Measurements from ENCODE around the gene MOSMO. TPM values are rescaled to one million over a fixed set of nuclear protein-coding genes. Genes with fewer than 3 reads are reported as not detected.
A peak's percentile ranks its signal among the peaks of the same experiment; 100 is the strongest.

MOSMO gene
- total and polyA plus RNA-seq, 9 of the 15 experiments (the other 6 are each of a cell fraction or from before 2014, with no cell fraction given) = 1.9 to 13.3 (median 7.7) TPM

DNA sequence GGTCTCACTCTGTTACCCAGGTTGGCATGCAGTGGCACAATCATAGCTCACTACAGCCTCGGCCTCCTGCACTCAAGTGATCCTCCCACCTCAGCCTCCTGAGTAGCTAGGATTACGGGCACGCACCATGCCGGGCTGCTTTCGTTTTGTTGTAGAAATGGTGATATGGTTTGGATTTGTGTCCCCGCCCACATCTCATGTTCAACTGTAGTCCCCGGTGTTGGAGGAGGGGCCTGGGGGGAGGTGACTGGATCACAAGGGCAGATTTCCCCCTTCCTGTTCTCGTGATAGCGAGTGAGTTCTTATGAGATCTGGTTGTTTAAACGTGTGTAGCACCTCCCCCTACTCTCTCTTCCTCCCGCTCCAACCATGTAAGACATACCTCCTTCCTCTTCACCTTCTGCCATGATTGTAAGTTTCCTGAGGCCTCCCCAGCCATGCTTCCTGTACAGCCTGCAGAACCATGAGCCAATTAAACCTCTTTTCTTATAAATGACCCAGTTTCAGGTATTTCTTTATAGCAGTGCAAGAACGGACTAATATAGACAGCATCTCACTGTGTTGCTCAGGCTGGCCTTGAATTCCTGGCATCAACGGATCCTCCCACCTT, 12.9 kb upstream of the MOSMO start (continued):
- TF ChIP-seq, protein P1, sequence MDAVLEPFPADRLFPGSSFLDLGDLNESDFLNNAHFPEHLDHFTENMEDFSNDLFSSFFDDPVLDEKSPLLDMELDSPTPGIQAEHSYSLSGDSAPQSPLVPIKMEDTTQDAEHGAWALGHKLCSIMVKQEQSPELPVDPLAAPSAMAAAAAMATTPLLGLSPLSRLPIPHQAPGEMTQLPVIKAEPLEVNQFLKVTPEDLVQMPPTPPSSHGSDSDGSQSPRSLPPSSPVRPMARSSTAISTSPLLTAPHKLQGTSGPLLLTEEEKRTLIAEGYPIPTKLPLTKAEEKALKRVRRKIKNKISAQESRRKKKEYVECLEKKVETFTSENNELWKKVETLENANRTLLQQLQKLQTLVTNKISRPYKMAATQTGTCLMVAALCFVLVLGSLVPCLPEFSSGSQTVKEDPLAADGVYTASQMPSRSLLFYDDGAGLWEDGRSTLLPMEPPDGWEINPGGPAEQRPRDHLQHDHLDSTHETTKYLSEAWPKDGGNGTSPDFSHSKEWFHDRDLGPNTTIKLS (IDR thresholded peaks at IDR 0.05; ENCODE audit: borderline replicate concordance, low read depth) = peak; percentile 74; the same call in 1 of the 2 replicates
- TF ChIP-seq ZNF551 (CRISPR knock-in tag; IDR thresholded peaks at IDR 0.05) = no peak
- TF ChIP-seq CXXC5 (CRISPR knock-in tag; IDR thresholded peaks at IDR 0.05) = peak; percentile 47; the same call in 1 of the 2 replicates
- TF ChIP-seq RBM25 (IDR thresholded peaks at IDR 0.05; ENCODE audit: low read depth, low read length, severe bottlenecking) = peak; percentile 62
- TF ChIP-seq KDM4B (IDR thresholded peaks at IDR 0.05; ENCODE audit: borderline replicate concordance in 2 of 2, low read depth in 1 of 2) = no peak
- TF ChIP-seq MAFF (IDR thresholded peaks at IDR 0.05; ENCODE audit: low read length) = 0 out of 2 replicates have a peak, but pooled peaks have one; percentile 5
- TF ChIP-seq NFRKB (IDR thresholded peaks at IDR 0.05; ENCODE audit: low read depth) = peak; percentile 75; the same call in 1 of the 2 replicates
- peak; percentile 25; the same call in 1 of the 2 replicates for TF ChIP-seq RNF2 (IDR thresholded peaks at IDR 0.05)
- TF ChIP-seq CC2D1A (IDR thresholded peaks at IDR 0.05) = peak; percentile 73; the same call in 1 of the 2 replicates
- TF ChIP-seq ZNF143 (CRISPR knock-in tag; IDR thresholded peaks at IDR 0.05) = no peak
- TF ChIP-seq NCOA4 (IDR thresholded peaks at IDR 0.05; ENCODE audit: partially characterized antibody) = no peak
- TF ChIP-seq POLR2AphosphoS5 (IDR thresholded peaks at IDR 0.05; ENCODE audit: control insufficient read depth, insufficient read depth, low read depth, low read length) = peak; percentile 12; the same call in 1 of the 2 replicates
- TF ChIP-seq MCM7 (IDR thresholded peaks at IDR 0.05) = no peak
- TF ChIP-seq HOXB6 (CRISPR knock-in tag; IDR thresholded peaks at IDR 0.05; ENCODE audit: borderline replicate concordance) = no peak
- peak; percentile 29; the same call in 1 of the 2 replicates for TF ChIP-seq BHLHE40 (IDR thresholded peaks at IDR 0.05; ENCODE audit: low read length)
- TF ChIP-seq MTA3 (IDR thresholded peaks at IDR 0.05; ENCODE audit: borderline replicate concordance) = peak; percentile 43; the same call in 1 of the 2 replicates
- TF ChIP-seq NBN (IDR thresholded peaks at IDR 0.05; ENCODE audit: low read depth) = 0 out of 2 replicates have a peak, but pooled peaks have one; percentile 22
- TF ChIP-seq RBFOX2 (IDR thresholded peaks at IDR 0.05; ENCODE audit: low read depth, low read length) = peak; percentile 69
- TF ChIP-seq RCOR1 (IDR thresholded peaks at IDR 0.05; ENCODE audit: borderline replicate concordance in 1 of 2, low read depth in 2 of 2, low read length in 2 of 2) = 0 out of 4 replicates have a peak, but pooled peaks of 1 of the 2 experiments have one; percentile 11
- TF ChIP-seq POLR2A (conservative IDR thresholded peaks at IDR 0.05) = peak; percentile 77
- peak; percentile 73 for TF ChIP-seq SP1 (CRISPR knock-in tag; IDR thresholded peaks at IDR 0.05)
- TF ChIP-seq TARDBP (IDR thresholded peaks at IDR 0.05) = no peak
- no peak for TF ChIP-seq HMG20A (CRISPR knock-in tag; conservative IDR thresholded peaks at IDR 0.05)
- peak in 1 of 2 experiments; percentile 50; a peak in 2 of 4 replicates for TF ChIP-seq FOXA3 (CRISPR knock-in tag; conservative IDR thresholded peaks at IDR 0.05 in 1 of 2, IDR thresholded peaks at IDR 0.05 in 1 of 2)
- TF ChIP-seq HDGF (IDR thresholded peaks at IDR 0.05) = no peak
- TF ChIP-seq TEAD1 (CRISPR knock-in tag; IDR thresholded peaks at IDR 0.05) = peak in 1 of 2 experiments; percentile 44; a peak in 1 of 4 replicates
- peak; percentile 59 for TF ChIP-seq ETV1 (tag; conservative IDR thresholded peaks at IDR 0.05; ENCODE audit: low read depth)
- peak; percentile 74 for TF ChIP-seq L3MBTL2 (IDR thresholded peaks at IDR 0.05)
- no peak for TF ChIP-seq ZNF184 (CRISPR knock-in tag; IDR thresholded peaks at IDR 0.05)
- no peak for TF ChIP-seq ATF1 (CRISPR knock-in tag; IDR thresholded peaks at IDR 0.05)
- peak; percentile 39; the same call in 1 of the 2 replicates for TF ChIP-seq ATF1 (tag; IDR thresholded peaks at IDR 0.05)
